ENCODE data around the gene ASB9. TPM values are rescaled to one million over a fixed set of nuclear protein-coding genes. Genes with fewer than 3 reads are reported as not detected.
"Not testable (repeated sequence)": the region's sequence is repeated elsewhere in the genome, so short reads cannot be mapped to it uniquely, and the experiment has no call there.

The ASB9 gene
- total and polyA plus RNA-seq, 3 donors from 2014 or later: 63.9 to 88.8 (median 83.0) TPM

GRCh38 chrX:15311119-15311518, 41.2 kb upstream of the ASB9 start:
- intact Hi-C loops (cut with DNase I; ENCODE audit: low total_unique reads): no loop called here
- TF ChIP-seq POLR2A (IDR thresholded peaks at IDR 0.05) (no peak), CTCF (IDR thresholded peaks at IDR 0.05) (no peak)
- no peaks in the 10 kb centered on the region for H3K9me3 ChIP-seq
- no peak for DNase-seq
- no peaks in the 10 kb centered on the region for H3K36me3 ChIP-seq (ENCODE audit: low read depth, missing control alignments)
- no peaks in the 10 kb centered on the region for H3K27me3 ChIP-seq
- H3K27ac ChIP-seq: no peak overlapping the region
- H3K4me1 ChIP-seq: no peaks in the 10 kb centered on the region
- H3K4me3 ChIP-seq: no peak overlapping the region
- WGBS, 2 donors: 55 to 65% methylated on average over 3 of the region's 3 CpGs

GRCh38 chrX:15310117-15310516, 40.2 kb upstream of the ASB9 start:
- peak; percentile 57 for DNase-seq
- no peaks in the 10 kb centered on the region for H3K4me1 ChIP-seq
- no peaks in the 10 kb centered on the region for H3K9me3 ChIP-seq
- no peaks in the 10 kb centered on the region for H3K36me3 ChIP-seq (ENCODE audit: low read depth, missing control alignments)
- H3K27me3 ChIP-seq: no peaks in the 10 kb centered on the region
- WGBS, 2 donors: 14 to 21% methylated on average over 3 of the region's 3 CpGs
- no peak overlapping the region for H3K4me3 ChIP-seq
- intact Hi-C loops (cut with DNase I; ENCODE audit: low total_unique reads): no loop called here
- TF ChIP-seq CTCF (IDR thresholded peaks at IDR 0.05) (no peak), POLR2A (IDR thresholded peaks at IDR 0.05) (no peak)
- peak overlapping the region; percentile 30 to 39 for H3K27ac ChIP-seq

GRCh38 chrX:15305899-15306298, 36.0 kb upstream of the ASB9 start:
- H3K9me3 ChIP-seq; DNase-seq; H3K36me3 ChIP-seq (ENCODE audit: low read depth, missing control alignments); H3K4me3 ChIP-seq; intact Hi-C loops (cut with DNase I; ENCODE audit: low total_unique reads); H3K4me1 ChIP-seq; H3K27ac ChIP-seq; H3K27me3 ChIP-seq: not testable (repeated sequence)
- 87 to 88% methylated on average over 3 of the region's 3 CpGs for WGBS, 2 donors

- WGBS, 2 donors: 65 to 68% methylated on average over 3 to 4 of the region's 4 CpGs
- Histone ChIP-seq H3K9me3 (no peaks in the 10 kb centered on the region), H3K36me3 (ENCODE audit: low read depth, missing control alignments) (no peaks in the 10 kb centered on the region), H3K27me3 (no peaks in the 10 kb centered on the region), H3K4me3 (no peak overlapping the region), H3K4me1 (no peaks in the 10 kb centered on the region), H3K27ac (no peak overlapping the region)
- peak; percentile 16 for DNase-seq
- TF ChIP-seq CTCF (IDR thresholded peaks at IDR 0.05) (no peak), POLR2A (IDR thresholded peaks at IDR 0.05) (no peak)
- intact Hi-C loops (cut with DNase I; ENCODE audit: low total_unique reads): no loop called here
These were observed 32.0 kb upstream of the ASB9 start for GRCh38 chrX:15301924-15302323.

GRCh38 chrX:15299941-15300851, 30.3 kb upstream of the ASB9 start:
- Histone ChIP-seq H3K27me3 (no peaks in the 10 kb centered on the region), H3K36me3 (ENCODE audit: low read depth, missing control alignments) (no peaks in the 10 kb centered on the region), H3K4me3 (no peak overlapping the region), H3K9me3 (no peaks in the 10 kb centered on the region), H3K4me1 (no peaks in the 10 kb centered on the region), H3K27ac (no peak overlapping the region)
- DNase-seq: no peak
- intact Hi-C loops (cut with DNase I; ENCODE audit: low total_unique reads): no loop called here
- 75 to 80% methylated on average over 4 of the region's 4 CpGs for WGBS, 2 donors
- TF ChIP-seq POLR2A (IDR thresholded peaks at IDR 0.05) (no peak), CTCF (IDR thresholded peaks at IDR 0.05) (peak in 2 of 3 experiments; percentile 20 to 43)
